A549 (cell line): Measurements from ENCODE around the gene ZNF831. TPM values are rescaled to one million over a fixed set of nuclear protein-coding genes. Genes with fewer than 3 reads are reported as not detected.

ENCODE experiments used
- ATAC-seq, 2 experiments: fragments of 200-7000 bp in 1 of 2; fragments of >200 bp in 1 of 2; cut with Nextera tagmentation in 1 of 2; cut with Tn5 transposase in 1 of 2; 3 replicates each; pipeline versions ENCODE4 v1.8.0 to v1.9.1; 2018 to 2020; ENCODE audit warnings: mild to moderate bottlenecking in 1 of 2, moderate library complexity in 1 of 2
- CTCF ChIA-PET: fragments of 300-600 bp; sonication (Branson Sonifier 250); formaldehyde crosslinking; extraction: SDS; loops from one replicate; lab custom pipeline; 2021; ENCODE audit warnings: antibody characterized with exemption, inconsistent platforms; lab: Yijun Ruan, JAX
- POLR2A ChIA-PET: fragments of 350-600 bp; formaldehyde crosslinking; extraction: SDS; loops from one replicate; lab custom pipeline; 2021; ENCODE audit warnings: antibody characterized with exemption, inconsistent platforms; lab: Yijun Ruan, JAX
- DNase-seq, 2 experiments: peaks; one replicate each; pipeline versions ENCODE4 v3.0.0 to v3.0.0-alpha.2; 2011 to 2016; ENCODE audit warnings: low read depth in 1 of 2, low spot score in 1 of 2
- FAIRE-seq: peaks from 2 replicates; lab custom pipeline; 2011; peaks lifted over from hg19 to GRCh38; lab: Jason Lieb, UNC
- H3K27ac ChIP-seq, 2 experiments: fragments of >200 bp; sonication (Bioruptor Twin); formaldehyde crosslinking; 3 replicates each; pipeline ENCODE4 v1.5.1; 2016 to 2017
- H3K4me1 ChIP-seq: fragments of >200 bp; sonication (Bioruptor Twin); formaldehyde crosslinking; 3 replicates; pipeline ENCODE4 v1.6.1; 2016
- H3K4me2 ChIP-seq: fragments of >200 bp; sonication (Bioruptor Twin); formaldehyde crosslinking; 3 replicates; pipeline ENCODE4 v1.6.1; 2016
- H3K4me3 ChIP-seq: fragments of >200 bp; sonication (Bioruptor Twin); formaldehyde crosslinking; 3 replicates; pipeline ENCODE4 v1.5.1; 2016
- H3K9me3 ChIP-seq: fragments of >200 bp; sonication (Bioruptor Twin); formaldehyde crosslinking; 3 replicates; pipeline ENCODE4 v1.6.1; 2016
- CBX8 ChIP-seq: fragments of 200-600 bp; sonication (generic); IDR thresholded peaks from 2 replicates; pipeline ENCODE4 v1.6.1; 2016
- CHD2 ChIP-seq: fragments of 150-350 bp; IDR thresholded peaks from 2 replicates; pipeline ENCODE4 v1.6.1; 2014; ENCODE audit warnings: low read length; ENCODE audit not compliant: partially characterized antibody
- E2F6 ChIP-seq: IDR thresholded peaks from 2 replicates; pipeline ENCODE4 v1.6.1; 2012; ENCODE audit warnings: low read depth, borderline replicate concordance
- ELK1 ChIP-seq: fragments of 150-350 bp; IDR thresholded peaks from 2 replicates; pipeline ENCODE4 v1.6.1; 2014; ENCODE audit warnings: low read depth, mild to moderate bottlenecking, low read length
- FOXS1 ChIP-seq: fragments of 250-450 bp; sonication (Bioruptor Pico); IDR thresholded peaks from 2 replicates; pipeline ENCODE4 v1.5.0; 2020; ENCODE audit warnings: mild to moderate bottlenecking, moderate library complexity
- GATA3 ChIP-seq: IDR thresholded peaks from 2 replicates; pipeline ENCODE4 v1.6.1; 2012; ENCODE audit warnings: borderline replicate concordance
- HDAC2 ChIP-seq: fragments of 200-600 bp; sonication (generic); IDR thresholded peaks from 2 replicates; pipeline ENCODE4 v1.6.1; 2016
- HES2 ChIP-seq: fragments of >200 bp; sonication (Bioruptor Twin); formaldehyde crosslinking; IDR thresholded peaks from 2 replicates; pipeline ENCODE4 v1.6.1; 2016
- HOXA7 ChIP-seq: fragments of 250-450 bp; sonication (Bioruptor Pico); IDR thresholded peaks from 2 replicates; pipeline ENCODE4 v1.5.0; 2020; ENCODE audit warnings: mild to moderate bottlenecking, moderate library complexity
- JUN ChIP-seq, 2 experiments: fragments of >200 bp; sonication (Bioruptor Twin); formaldehyde crosslinking; IDR thresholded peaks; 2 replicates in 1 of 2; 3 replicates in 1 of 2; pipeline ENCODE4 v1.6.1; 2016 to 2017
- MYC ChIP-seq: IDR thresholded peaks from 2 replicates; pipeline ENCODE4 v1.6.1; 2012; ENCODE audit warnings: mild to moderate bottlenecking, inconsistent platforms, low read length, improper control_type of control experiment, borderline replicate concordance
- NR3C1 ChIP-seq: fragments of >200 bp; sonication (Bioruptor Twin); formaldehyde crosslinking; IDR thresholded peaks from 3 replicates; pipeline ENCODE4 v1.6.1; 2017
- POLR2A ChIP-seq: IDR thresholded peaks from 2 replicates; pipeline ENCODE4 v1.6.1; 2012; ENCODE audit warnings: mild to moderate bottlenecking, low read length
- RARB ChIP-seq: fragments of 250-450 bp; sonication (Bioruptor Pico); IDR thresholded peaks from 2 replicates; pipeline ENCODE4 v1.8.0; 2021; ENCODE audit warnings: mild to moderate bottlenecking, moderate library complexity
- RCOR1 ChIP-seq: fragments of 150-350 bp; IDR thresholded peaks from 2 replicates; pipeline ENCODE4 v1.6.1; 2014; ENCODE audit warnings: antibody characterized with exemption, low read length, low read depth
- RNF2 ChIP-seq: fragments of 200-600 bp; sonication (generic); IDR thresholded peaks from 2 replicates; pipeline ENCODE4 v1.6.1; 2016; ENCODE audit warnings: low read depth, mild to moderate bottlenecking, antibody characterized with exemption, moderate library complexity, borderline replicate concordance
- TFCP2L1 ChIP-seq: fragments of 250-450 bp; sonication (Bioruptor Pico); IDR thresholded peaks from 2 replicates; pipeline ENCODE4 v1.5.0; 2021; ENCODE audit warnings: mild to moderate bottlenecking
- TP53 ChIP-seq: fragments of 250-450 bp; sonication (Bioruptor Pico); IDR thresholded peaks from 2 replicates; pipeline ENCODE4 v1.5.0; 2021; ENCODE audit warnings: mild to moderate bottlenecking, moderate library complexity
- WGBS: methylation state at CpG from one replicate; pipeline ENCODE4 v1.1.6; 2017; ENCODE audit errors: missing lambda C conversion rate; 5-methylcytosine and 5-hydroxymethylcytosine counted together
- polyA plus RNA-seq, 4 experiments: library from polyadenylated mRNA; depleted of rRNA in 3 of 4; stranded (reverse); fragments of >200 nt; fragmentation: RNase III in 1 of 4; extraction: RNeasy Plus Mini Kit Qiagen cat#74134 plus additional on column Dnase treatment in 1 of 4; gene quantifications; 2 replicates in 3 of 4; 3 replicates in 1 of 4; pipeline ENCODE4 v1.2.3, GENCODE V29; 2011 to 2017
- TF ChIP-seq, protein P1 (sequence below): fragments of >200 bp; sonication (Bioruptor Twin); formaldehyde crosslinking; IDR thresholded peaks from 3 replicates; pipeline ENCODE4 v1.6.1; 2016
- TF ChIP-seq, protein P2 (sequence below): IDR thresholded peaks from 2 replicates; pipeline ENCODE4 v1.6.1; 2012

Gene ZNF831
- polyA plus RNA-seq, 2 of the 4 experiments (the other 2 are of a cell fraction) = not detected

DNA sequence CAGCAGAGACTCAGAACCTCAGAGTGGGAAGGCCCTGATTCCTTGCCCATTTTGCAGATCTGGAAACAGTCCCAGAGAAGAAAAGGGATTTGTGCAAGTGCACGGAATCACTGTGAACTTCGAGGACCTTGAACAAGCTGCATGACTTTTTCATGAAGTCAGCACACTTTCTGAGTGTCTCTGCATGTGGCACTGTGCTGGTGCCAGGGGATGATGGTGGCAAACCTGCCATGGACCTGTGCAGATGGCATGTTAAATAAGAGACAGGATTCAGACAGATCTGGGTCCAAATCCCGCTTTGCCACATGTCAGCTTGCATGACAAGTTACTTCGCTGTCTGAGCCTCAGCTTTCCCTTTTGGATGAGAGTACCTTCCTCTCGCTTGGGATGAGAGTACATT lies 26.8 kb downstream of the ZNF831 start:
- 27% methylated on average over 5 of the region's 5 CpGs for WGBS
- H3K4me2 ChIP-seq = no peak overlapping the region
- TF ChIP-seq E2F6 = no peak
- no peak for TF ChIP-seq GATA3
- no peak for FAIRE-seq
- H3K27ac ChIP-seq = no peak overlapping the region
- ChIA-PET POLR2A (no interaction called here), CTCF (no interaction called here)
- ATAC-seq = no peak
- H3K4me1 ChIP-seq = no peaks in the 10 kb centered on the region
- no peaks in the 10 kb centered on the region for H3K9me3 ChIP-seq
- no peak overlapping the region for H3K4me3 ChIP-seq
- DNase-seq = no peak

DNA sequence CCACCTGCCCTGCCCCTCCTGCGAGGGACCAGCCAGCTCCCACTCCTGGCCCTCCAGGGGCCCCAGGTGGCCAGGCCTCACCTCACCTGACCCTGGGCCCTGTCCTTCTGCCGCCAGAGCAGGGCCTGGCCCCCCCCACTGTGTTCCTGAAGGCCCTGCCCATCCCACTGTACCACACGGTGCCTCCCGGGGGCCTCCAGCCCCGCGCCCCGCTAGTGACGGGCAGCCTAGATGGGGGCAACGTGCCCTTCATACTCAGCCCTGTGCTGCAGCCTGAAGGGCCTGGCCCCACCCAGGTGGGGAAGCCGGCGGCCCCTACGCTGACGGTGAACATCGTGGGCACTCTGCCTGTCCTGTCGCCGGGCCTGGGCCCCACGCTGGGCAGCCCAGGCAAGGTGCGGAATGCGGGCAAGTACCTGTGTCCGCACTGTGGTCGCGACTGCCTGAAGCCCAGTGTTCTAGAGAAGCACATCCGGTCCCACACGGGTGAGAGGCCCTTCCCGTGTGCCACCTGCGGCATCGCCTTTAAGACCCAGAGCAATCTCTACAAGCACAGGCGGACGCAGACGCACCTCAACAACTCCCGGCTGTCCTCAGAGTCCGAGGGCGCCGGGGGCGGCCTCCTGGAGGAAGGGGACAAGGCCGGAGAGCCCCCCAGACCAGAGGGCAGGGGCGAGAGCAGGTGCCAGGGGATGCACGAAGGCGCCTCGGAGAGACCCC lies 27.6 kb downstream of the ZNF831 start:
- no peaks in the 10 kb centered on the region for H3K4me1 ChIP-seq
- TF ChIP-seq TP53 (CRISPR knock-in tag) (no peak), JUN (IDR thresholded peaks at IDR 0.05) (no peak), HES2 (no peak), POLR2A (no peak), E2F6 (no peak), RARB (CRISPR knock-in tag) (no peak), RNF2 (no peak), HDAC2 (no peak), TFCP2L1 (no peak), HOXA7 (no peak), CBX8 (no peak)
- TF ChIP-seq, protein P1, sequence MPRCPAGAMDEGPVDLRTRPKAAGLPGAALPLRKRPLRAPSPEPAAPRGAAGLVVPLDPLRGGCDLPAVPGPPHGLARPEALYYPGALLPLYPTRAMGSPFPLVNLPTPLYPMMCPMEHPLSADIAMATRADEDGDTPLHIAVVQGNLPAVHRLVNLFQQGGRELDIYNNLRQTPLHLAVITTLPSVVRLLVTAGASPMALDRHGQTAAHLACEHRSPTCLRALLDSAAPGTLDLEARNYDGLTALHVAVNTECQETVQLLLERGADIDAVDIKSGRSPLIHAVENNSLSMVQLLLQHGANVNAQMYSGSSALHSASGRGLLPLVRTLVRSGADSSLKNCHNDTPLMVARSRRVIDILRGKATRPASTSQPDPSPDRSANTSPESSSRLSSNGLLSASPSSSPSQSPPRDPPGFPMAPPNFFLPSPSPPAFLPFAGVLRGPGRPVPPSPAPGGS = no peak
- TF ChIP-seq, all 56 proteins: peak for 0
- DNase-seq (no peak), FAIRE-seq (no peak), ATAC-seq (no peak)
- CTCF ChIA-PET = interaction anchor here (1.0 kb wide), 1 partner anchor 13 kb away, joined by 3 read pairs; no protein-coding TSS in a partner anchor
- no peaks in the 10 kb centered on the region for H3K9me3 ChIP-seq
- no peak overlapping the region for H3K4me2 ChIP-seq
- H3K27ac ChIP-seq = no peak overlapping the region
- POLR2A ChIA-PET = no interaction called here
- H3K4me3 ChIP-seq = no peak overlapping the region
- WGBS = 66% methylated on average over 15 of the region's 40 CpGs

GRCh38 chr20:59191756-59192532 lies 28.3 kb downstream of the ZNF831 start:
- Histone ChIP-seq H3K4me2 (no peak overlapping the region), H3K27ac (no peak overlapping the region), H3K4me3 (no peak overlapping the region), H3K4me1 (no peaks in the 10 kb centered on the region), H3K9me3 (no peaks in the 10 kb centered on the region)
- ChIA-PET CTCF (interaction anchor here (1.0 kb wide), 1 partner anchor 14 kb away, joined by 3 read pairs; no protein-coding TSS in a partner anchor), POLR2A (no interaction called here)
- FAIRE-seq (no peak), ATAC-seq (no peak), DNase-seq (no peak)
- WGBS = 52% methylated on average over 30 of the region's 66 CpGs
- TF ChIP-seq, protein P2, sequence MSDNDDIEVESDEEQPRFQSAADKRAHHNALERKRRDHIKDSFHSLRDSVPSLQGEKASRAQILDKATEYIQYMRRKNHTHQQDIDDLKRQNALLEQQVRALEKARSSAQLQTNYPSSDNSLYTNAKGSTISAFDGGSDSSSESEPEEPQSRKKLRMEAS = no peak
- TF ChIP-seq MYC (no peak), E2F6 (no peak), RCOR1 (no peak), NR3C1 (no peak), CHD2 (no peak), FOXS1 (CRISPR knock-in tag) (no peak), ELK1 (no peak)
